GM10847 (cell line): ENCODE measurements around the gene PLXNC1.

Source experiments
- POLR2A ChIP-seq: IDR thresholded peaks from 2 replicates; pipeline ENCODE4 v1.6.1; 2011; ENCODE audit not compliant: insufficient read length; ENCODE audit errors: extremely low read depth

Gene PLXNC1

DNA sequence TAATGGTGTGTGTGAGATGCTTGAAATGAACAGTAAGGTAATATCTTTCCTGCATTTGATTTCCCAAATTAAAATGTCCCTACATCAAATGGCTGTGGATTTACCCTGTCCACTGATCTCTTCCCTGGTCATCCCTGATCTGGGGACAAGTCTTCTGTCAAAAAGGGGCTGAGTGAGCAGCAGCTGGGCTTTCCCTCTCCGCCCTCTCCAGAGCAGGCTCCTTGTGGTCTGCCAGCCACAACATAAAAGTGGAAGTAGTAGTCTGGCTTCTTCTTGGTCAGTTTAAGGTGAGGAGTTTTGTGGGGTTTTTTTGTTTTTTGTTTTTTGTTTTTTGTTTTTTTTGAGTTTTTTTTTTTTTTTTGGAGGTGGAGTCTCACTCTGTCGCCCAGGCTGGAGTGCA, 25.2 kb upstream of the PLXNC1 start:
- no peak for TF ChIP-seq POLR2A

DNA sequence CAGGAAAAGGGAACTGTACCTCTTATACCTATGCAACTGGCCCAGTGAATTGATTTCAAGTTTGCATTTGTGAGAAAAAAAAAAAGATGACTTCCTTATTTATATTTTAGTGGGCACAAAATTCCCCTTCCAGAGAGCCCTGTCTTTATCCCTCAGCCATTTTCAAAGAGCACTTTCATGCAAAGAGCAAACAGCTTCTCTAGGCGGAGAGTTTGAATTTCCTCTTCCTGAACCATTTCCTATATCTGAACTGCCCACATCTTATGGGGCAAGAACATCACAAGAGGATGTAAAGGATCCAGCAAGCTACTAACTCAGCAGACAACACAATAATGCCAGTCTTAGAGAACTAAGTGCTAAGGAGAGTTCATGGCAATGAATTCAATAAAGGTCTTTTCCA, 22.3 kb upstream of the PLXNC1 start:
- TF ChIP-seq POLR2A, result no peak

DNA sequence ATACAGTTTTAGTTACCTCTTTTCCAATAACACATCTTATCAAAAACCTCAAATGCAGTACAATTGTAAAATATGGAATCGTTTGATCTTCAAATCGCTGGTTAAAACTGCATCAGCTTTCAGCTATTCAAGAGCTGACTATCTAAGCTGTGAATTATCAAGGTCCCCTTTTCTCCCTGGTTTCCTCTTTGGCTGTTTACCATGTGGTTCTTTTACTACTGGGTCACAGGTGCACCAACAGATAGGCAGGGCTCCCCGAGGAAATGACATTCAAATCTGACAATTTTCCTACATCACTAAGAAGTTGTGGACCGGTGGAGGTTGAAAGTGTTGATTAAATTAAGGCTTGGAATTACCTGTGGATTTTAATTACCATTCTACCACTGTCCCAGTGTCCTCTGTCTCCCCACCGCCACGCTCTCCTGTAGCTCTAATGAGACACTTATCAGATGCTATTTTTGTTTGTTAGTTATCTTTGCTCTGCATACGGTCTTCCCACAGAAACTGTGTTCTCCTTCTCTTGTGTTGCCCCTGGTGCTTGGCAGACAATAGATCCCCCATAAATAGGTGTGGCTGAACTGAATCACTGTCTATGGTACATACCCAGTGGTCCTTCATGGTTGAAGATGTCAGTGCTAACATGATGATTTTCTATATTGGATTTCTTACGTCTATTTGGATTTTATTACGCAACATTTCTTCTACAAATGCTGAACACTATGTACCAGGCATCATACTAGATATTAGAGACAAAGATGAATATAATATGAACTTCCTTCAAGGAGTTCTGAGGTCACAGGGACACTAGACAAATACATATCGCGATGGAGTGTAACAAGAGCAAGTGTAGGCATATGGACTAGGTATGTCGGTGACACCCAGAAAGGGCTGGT, 20.9 kb upstream of the PLXNC1 start:
- TF ChIP-seq POLR2A, result no peak

DNA sequence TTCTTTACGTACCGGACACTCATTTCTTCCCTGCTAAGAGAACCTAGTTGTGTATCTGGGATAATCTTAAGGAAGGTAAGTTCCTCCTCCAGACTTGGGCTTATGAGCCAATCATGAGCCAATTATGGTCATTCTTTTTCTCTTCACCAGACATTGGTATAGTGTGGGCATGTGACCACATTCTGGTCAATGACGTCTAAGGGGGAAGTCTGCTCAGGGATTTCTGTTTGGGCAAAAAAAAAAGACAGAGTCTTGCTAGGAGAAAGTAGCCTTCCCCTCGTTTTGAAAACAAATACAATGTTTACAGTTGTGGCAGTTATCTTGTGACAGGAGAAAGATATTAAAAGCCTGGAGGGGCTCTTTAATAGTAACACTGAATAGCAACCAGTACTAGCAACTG, 20.1 kb upstream of the PLXNC1 start:
- TF ChIP-seq POLR2A, result no peak

DNA sequence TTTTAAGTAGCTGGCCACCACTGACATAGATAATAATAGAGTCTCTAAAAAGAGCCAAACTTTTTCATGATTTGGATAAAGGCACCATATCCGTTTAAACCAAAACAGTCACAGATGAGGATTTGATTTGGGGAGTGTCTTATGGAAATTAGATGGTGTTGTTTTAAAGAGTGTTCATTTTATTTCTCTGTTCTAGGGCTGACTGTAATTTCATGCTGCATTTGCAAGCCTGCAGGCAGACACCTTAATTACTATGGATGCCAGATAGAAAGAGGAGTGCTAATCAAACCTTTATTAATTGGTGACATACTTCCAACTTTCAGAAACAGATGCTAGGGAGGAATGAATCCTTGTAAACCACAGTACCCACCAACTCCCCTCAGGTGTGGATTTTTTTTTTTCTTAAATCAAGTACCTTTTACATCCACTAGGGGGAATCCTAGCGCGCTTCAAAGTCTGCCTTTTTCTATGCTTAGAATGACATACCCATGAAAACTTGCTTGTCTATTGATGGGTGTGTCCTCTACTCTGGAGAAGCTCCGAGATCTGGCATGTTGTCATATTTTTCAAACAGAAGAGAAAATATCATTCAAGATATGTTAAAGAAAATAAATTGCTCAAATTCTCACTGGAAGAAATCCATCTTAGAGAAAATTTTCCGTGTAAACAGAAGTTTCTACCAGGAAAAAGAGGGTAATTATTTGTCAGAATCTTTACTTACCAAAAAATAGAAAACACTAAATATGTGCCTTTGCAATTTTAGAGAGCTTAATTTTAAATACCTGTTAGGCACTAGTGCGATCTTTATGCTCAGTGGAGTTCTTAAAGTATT, 14.2 kb upstream of the PLXNC1 start:
- TF ChIP-seq POLR2A, result no peak

DNA sequence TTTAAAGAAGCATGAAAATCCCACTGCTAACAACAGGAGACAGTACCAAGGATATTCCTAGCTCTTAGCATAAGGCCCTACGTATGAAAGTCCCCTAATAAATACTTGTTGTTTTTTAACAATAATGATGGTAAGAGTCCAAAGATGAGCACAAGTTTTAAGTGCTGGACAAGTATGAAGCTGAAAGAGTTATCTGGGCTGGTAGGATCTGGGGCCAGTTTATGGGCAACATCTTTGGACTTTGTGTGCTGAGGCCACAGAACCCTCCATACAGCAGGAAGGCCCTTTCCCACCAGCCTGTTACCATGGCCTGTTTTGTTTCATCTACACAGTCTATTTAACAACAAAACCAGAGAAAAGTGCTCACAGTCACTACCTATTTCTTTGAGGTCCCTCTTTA, 12.5 kb upstream of the PLXNC1 start:
- no peak for TF ChIP-seq POLR2A

DNA sequence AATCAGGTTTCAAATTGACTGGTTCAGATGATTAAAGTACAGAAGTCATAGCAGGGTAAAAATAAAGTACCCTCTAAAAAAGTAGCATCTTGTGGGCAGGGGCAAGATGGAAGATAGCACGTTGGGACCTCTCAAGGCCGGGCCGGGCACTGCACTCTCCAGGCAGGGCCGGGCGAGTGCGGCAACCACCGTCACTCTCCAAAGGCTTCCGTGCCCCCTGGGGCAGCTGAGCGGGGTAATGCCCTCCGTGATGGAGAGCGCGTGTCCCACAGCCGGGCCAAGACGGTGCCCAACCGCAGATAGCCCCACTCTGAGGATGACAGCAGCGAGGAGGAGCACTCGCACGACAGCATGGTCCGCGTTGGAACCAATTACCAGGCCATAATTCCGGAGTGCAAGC, 8.6 kb upstream of the PLXNC1 start:
- no peak for TF ChIP-seq POLR2A

DNA sequence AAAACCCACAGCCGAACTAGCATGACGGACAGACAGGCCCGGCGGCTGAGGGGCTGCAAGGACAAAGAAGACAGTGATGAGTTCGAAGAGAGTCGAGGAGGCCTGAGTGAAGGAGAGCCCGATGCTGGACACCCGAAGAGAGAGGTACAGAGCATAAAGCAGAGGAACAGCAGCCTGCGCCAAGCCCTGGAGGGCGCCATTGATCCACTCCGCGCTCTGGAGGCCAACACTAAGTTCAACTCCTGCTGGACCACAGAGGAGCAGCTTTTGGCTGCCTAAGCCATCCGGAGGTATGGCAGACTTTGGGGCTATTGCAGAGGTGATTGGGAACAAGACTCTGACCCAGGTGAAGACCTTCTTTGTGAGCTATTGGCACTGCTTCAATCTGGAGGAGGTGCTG, 7.8 kb upstream of the PLXNC1 start:
- TF ChIP-seq POLR2A, result no peak

DNA sequence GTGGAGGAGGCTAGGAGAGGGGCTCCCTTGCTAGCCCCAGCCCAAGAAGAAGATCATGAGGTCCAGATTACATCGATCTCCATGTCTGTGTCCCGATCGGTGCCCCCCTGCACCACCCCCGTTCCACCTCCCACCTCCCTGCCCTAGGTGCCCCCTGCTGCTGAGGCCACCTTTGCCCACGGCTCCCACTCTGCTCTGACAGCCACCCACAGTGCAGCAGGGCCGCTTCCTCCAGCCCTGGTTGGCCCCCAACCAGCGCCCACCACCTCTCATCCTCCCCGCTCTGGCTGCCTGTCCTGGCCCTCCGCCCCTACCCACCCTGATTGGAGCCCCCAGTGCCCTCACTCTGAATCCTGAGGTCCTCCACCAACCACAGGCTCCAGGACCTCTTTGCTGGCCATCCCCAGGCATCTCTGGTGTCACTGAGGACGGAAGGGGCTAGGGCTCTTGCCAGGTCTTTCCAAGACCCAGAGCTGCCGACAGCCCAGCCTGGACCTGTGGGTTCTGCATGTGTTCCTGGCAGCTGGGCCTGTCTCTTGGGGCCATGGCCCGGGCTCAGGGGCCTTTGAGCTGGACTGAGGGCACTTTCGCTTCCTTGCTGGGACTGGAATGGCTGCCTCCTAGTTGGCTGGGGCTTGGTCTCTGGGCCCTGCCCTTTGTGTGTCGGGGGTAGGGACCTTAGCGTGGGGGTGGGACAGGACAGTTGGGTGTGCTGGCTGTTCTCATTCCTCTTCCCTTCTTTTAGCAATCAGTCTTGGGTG, 7.2 kb upstream of the PLXNC1 start:
- no peak for TF ChIP-seq POLR2A

DNA sequence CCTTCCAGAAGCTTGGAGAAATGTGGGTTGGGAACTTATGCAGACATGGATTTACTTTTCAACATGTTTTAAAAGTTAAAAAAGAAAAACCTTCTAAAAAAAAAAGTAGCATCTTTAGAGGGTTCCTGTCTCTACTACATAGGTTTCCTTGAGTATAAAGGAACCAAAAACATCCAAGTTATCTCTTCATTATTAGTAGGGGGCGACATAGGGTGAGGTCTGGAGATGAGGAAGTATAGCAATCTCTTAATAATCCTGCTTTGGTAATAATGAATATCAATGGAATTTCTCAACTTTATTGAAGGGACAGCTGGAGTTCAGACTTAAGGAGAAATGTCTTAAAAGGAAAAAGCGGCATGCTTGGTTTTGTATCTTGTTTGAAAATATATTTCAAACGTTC, 6.5 kb upstream of the PLXNC1 start:
- no peak for TF ChIP-seq POLR2A

DNA sequence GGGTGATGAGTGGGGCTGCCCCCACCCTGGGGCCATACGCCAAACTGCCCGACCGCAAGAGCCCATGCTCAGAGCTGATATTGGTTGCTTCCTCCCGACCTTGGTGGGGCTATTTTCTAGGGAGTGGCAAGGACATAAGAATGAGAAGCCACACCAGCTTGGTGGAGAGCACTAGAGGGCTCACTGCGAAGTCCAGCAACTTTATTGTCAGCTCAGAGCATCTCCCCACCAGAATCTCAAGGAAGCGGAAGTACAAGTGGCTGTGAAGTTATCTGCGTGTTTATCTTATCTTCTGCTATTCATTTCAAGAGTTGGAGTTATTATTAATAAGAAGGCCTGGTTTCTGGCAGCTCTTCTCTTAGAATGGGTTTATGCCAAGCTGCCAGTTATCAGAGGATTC, 4.9 kb upstream of the PLXNC1 start:
- no peak for TF ChIP-seq POLR2A

DNA sequence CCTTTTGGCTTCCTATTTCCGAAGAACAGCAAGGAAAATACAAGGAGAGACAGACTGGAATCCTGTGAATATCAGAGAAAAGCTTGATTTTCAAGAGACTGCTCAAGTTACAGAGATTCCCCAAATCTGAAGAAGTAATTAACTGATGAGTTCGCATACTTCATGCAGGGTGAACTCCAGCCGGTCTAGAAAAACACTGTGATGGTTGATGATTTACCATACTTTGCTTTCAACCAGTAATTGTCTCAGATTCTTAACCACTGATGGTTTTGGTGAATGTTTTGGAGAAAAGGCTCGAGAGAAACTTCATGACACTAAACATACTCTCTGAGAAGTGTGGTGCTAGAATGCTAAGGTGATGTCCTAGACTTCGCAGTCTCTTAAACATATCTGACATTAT, 4.4 kb upstream of the PLXNC1 start:
- TF ChIP-seq POLR2A, result no peak

DNA sequence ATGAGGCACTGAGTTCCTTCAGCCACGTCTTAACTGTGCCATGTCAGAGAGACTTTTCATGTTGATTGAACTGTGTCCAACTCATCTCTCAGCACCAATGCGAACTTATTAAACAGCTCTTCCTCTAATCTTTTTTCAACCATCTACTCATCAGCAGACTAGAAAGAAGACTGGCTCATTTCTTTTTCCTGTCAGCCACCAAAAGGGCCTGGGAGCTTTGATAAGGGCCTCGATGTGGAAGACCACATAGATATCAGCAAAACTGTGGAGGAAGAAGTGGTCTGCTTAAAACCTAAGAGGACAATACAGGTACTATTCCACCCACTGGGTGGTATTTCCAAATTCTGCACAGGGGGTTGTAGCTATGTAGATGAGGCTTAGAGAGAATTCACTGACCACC, 3.6 kb upstream of the PLXNC1 start:
- TF ChIP-seq POLR2A, result no peak

DNA sequence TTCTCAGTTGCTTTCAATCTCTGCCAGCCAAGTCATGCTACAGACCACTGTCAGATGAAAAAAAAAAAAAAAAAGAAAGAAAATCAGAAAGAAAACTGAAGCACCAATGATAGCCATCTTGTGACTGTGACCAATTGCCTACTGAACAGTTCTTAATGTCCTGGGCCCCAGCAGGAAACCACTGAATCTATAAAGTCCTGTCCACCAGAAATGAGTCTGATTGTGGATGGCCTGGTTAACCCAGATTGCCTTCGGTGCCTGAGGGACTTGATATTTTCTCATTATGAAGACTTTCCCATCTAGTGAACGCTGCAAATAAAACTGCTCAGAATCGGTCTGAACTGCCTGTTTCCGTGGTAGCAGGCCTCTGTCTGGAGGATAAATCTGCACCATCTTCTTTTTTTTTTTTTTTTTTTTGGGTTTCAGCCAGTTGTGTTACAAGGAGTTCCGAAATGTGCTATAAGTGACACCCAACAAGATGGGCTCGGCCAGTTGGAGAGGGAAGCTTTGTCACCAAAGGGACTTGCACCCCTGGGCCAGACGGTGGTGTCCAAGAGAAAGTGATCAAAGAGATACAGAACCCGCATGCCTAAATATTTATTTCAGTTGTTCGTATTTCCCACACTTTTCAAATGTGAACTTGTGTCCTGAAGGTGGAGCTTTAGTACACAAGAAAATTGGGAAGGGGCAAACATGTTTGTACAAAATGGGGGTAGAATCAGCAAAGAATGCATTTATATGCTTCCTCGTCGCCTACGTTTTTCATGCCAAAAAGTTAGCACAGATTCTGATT, 3.0 kb upstream of the PLXNC1 start:
- no peak for TF ChIP-seq POLR2A

DNA sequence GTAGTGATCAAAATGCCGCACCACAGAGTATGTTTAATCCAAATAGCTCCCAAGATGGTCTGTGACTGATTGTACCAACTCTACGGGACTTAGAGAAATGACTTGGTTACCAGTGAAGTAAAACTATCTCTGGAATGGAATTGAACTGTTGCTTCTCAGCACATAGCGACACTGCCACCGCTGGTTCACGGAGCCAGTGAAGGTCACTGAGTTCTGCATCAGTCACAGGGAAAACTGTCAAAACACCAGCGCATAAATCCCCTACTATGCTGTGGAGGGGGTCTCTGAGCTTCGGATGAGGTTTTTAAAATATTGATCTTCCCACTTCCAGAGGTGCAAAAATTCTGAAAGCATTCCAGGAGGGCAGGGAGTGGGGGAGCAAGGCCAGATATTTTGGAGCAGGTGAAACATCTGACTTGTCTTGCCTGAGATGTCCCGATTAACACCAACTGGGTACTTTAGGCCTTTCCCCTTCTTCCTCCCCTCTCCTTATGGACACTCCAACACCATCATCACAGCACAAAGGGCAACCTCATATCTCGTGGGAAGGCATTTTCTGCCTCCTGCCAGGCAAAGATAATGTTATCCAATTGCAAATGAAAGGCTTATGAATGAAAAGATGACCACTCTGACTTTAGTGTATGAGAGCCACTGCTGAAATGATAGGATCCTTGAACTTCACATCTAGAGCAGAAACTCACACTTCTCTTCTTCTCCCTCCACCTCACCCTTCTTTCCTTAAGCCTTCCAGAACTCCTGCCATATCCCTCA, 2.0 kb upstream of the PLXNC1 start:
- TF ChIP-seq POLR2A, result no peak
